Activated CD4-positive, alpha-beta T cell treated with anti-CD3 and anti-CD28 coated beads for 48 hours (primary cell): ENCODE data around the gene PRDM5.
A peak's percentile ranks its signal among the peaks of the same experiment; 100 is the strongest.

Experiments
- DNase-seq: peaks from one replicate; pipeline ENCODE4 v3.0.0-alpha.2; 2020

The PRDM5 gene

GRCh38 chr4:120922381-120923206, at the start of gene PRDM5:
Gene PRDM5 (minus strand): TSS chr4:120922726. CDS start chr4:120922608, 118 bp downstream.
- peak; percentile 40 for DNase-seq

DNA sequence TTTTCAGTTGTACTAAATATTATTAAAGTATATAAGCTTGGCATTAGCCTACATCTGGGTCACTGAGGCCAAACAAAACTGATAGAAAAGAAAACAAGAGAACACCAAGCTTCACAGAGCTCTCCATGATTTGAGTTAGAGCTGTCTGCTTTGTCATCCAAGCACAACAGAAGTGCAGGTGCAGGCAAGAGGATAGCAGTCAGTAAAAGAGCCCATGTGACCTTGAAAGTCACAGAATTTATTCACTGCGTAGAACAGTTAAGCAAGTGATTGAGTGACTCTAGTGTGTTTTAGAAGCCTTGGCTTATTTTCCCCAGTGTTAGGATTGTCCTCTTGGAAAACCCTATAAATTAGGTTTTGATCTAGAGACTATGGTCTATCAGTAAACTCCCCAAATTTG, 49.4 kb upstream of the PRDM5 start:
- no peak for DNase-seq

GRCh38 chr4:120965938-120966337, 43.4 kb upstream of the PRDM5 start:
- DNase-seq: no peak

DNA sequence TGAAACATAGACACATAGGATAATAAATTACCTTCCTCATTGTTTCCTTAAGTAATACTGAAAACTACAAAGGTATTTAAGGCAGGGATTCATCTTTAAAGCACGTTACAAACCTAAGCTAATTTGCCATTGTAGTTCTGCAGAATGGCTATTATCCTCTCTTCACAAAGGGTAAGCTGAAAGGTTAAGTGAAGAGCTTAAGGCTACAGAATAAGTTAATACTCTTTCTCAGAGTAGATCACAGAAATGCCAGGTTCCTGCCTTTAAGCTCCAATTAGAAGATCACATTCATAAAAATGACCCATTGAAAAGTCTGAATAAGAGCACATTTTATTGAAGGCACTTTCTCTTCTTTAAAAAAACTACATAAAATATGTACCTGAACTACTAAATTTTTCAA, 42.1 kb upstream of the PRDM5 start:
- no peak for DNase-seq

GRCh38 chr4:120963449-120963848, 40.9 kb upstream of the PRDM5 start:
- DNase-seq: no peak

- DNase-seq: no peak
Measured at GRCh38 chr4:120960656-120961267, 38.2 kb upstream of the PRDM5 start.

DNA sequence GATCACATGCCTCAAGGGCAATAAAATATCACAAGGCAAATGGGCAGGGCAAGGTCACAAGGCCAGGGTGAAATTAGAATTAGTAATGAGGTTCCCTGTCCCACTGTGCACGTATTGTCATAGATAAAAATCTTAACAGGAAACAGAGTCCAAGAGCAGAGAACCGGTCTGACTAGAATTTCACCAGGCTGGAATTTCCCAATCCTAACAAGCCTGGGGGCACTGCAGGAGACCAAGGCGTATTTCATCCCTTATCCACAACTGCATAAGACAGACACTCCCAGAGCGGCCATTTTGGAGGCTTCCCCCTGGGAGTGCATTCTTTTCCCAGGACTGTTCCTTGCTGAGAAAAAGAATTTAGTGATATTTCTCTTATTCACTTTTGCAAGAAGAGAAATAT, 25.9 kb upstream of the PRDM5 start:
- no peak for DNase-seq

DNA sequence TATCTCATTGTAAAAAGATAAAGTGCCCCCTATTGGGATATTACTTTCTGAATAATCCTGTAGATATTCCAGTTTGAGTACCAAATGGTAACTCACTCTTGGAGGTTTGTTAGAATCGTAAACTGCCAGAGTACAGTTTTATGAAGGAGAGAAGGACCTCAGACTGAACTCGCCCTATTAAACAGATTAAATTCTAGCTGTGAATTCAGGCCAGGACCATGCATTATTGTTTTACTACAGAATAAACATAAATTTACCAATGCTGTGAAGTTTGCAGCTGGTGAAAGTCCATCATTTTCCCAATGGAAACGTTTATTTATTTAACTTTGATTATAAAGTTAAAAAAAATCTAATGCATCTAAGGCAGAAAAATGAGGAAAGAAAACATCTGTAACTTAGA, 20.2 kb upstream of the PRDM5 start:
- no peak for DNase-seq

DNA sequence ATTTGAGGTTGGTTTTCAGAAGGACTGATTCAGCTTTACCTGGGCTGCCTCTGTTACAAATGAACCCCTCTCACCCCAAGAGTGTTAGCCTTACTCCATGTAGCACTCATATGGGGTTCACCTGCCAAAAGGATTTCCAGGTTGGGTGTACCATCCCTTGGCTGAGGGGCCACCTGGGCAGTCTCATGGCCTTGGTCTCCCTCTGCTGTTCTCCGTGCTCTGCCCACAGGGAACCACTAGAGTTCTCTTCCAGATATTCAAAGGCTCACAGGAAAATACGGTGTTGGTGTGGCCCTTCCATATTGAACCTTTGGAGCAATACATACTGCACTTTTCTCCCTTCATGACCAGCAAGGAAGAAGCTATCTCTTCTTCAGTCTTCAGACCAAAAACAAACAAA, 18.0 kb upstream of the PRDM5 start:
- no peak for DNase-seq

GRCh38 chr4:120939693-120940092, 17.2 kb upstream of the PRDM5 start:
- no peak for DNase-seq

GRCh38 chr4:120929847-120930246, 7.3 kb upstream of the PRDM5 start:
- DNase-seq: no peak

- no peak for DNase-seq
Measured at GRCh38 chr4:120927801-120928409, 5.4 kb upstream of the PRDM5 start.

GRCh38 chr4:120926358-120927025, 4.0 kb upstream of the PRDM5 start:
- DNase-seq: no peak

- no peak for DNase-seq
Measured at GRCh38 chr4:120924931-120925330, 2.4 kb upstream of the PRDM5 start.

DNA sequence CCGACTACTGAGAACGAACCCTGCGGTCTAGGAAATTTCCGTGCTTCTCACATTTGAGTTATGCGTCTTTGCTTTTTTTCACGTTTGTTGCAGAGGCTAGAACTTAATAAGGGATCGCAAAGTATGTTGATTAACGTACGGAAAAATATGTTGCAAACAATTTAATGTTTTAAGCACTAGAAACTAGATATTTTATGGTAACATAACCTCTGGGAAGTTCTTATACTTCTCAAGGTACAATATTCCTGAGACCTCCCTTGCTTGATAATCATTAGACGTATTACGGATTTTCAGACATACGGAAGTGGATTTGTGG, 639 bp upstream of the PRDM5 start:
- DNase-seq: no peak

GRCh38 chr4:120921456-120922380, 808 bp downstream of the PRDM5 start:
- DNase-seq: peak; percentile 51

DNA sequence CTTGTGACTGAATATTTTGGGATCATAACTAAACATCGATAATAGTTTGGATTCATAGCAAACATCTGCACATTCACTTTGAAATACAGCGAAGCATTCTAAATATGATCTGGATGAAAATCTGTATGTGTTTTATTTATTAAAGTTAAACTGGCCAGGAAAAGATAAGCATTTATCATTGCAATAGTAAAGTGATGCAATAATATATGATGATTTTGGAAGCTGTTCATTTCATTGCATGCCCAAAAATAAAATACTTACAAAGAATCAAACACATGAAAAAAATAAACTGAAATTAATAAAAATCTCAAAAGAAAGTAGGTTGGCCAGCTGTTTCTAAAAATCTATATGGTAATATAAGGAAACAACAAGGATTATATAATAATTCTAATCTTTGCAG, 1.9 kb downstream of the PRDM5 start:
- DNase-seq: no peak

DNA sequence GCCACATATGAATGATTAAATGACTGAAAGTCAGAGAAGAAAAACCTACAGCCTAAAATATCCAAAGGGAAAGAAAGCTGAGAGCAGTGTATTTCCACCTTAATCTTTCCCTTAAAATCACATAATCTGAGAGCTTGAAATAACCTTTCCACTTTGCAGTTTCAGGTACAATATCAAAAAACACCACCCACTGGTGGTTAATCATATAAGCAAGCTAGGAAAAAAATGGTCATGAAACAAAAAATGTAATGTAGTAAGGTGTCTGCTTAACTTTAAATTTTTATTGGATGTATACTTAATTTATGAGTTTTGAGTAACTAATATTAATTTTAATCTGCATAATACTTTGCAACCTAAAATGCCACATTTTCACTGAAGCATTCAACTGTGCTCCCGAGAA, 3.2 kb downstream of the PRDM5 start:
- DNase-seq: no peak

GRCh38 chr4:120918788-120919187, 3.7 kb downstream of the PRDM5 start:
- no peak for DNase-seq

GRCh38 chr4:120918092-120918491, 4.4 kb downstream of the PRDM5 start:
- no peak for DNase-seq

DNA sequence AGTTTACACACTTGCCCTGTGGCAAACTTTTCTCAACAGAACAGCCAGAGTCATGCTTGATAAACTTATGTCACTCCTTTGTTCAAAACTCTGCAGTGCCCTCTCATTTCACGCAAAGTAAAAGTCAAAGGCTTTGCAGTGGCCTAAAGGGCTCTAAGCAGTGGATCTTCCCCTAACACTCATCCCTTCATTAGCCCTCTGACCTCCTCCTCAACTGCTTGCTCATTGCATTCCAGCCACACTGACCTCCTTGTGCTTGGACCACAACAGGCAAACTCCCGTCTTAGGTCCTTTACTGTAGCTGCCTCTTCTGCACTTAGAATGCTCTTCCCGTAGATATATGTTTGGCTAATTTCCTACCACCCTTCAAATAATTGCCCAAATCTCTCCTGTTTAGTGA, 5.6 kb downstream of the PRDM5 start:
- DNase-seq: no peak

GRCh38 chr4:120915336-120915735, 7.2 kb downstream of the PRDM5 start:
- no peak for DNase-seq

GRCh38 chr4:120903419-120903818, 19.1 kb downstream of the PRDM5 start:
- DNase-seq: no peak
